Transverse colon (tissue), 4 donors: ENCODE data around the gene CHKA.

Source experiments
- CTCF ChIP-seq, 5 experiments: fragments of 200-600 bp in 3 of 5; fragments of 450-650 bp in 2 of 5; sonication (generic) in 3 of 5; IDR thresholded peaks; 1 replicate in 2 of 5; 2 replicates in 3 of 5; pipeline ENCODE4 v1.5.1; 2016 to 2017; ENCODE audit warnings: antibody characterized with exemption in 5 of 5, inconsistent platforms in 3 of 5, mild to moderate bottlenecking in 2 of 5, moderate library complexity in 1 of 5
- EP300 ChIP-seq: sonication (generic); formaldehyde crosslinking; IDR thresholded peaks from one replicate; pipeline ENCODE4 v1.6.1; 2017; ENCODE audit warnings: antibody characterized with exemption, low read depth
- POLR2A ChIP-seq: fragments of 450-650 bp; IDR thresholded peaks from one replicate; pipeline ENCODE4 v1.6.1; 2016; ENCODE audit warnings: antibody characterized with exemption, mild to moderate bottlenecking, moderate library complexity
- POLR2AphosphoS5 ChIP-seq, 3 donors: sonication (generic); formaldehyde crosslinking; IDR thresholded peaks; one replicate each; pipeline ENCODE4 v1.6.1; 2016; ENCODE audit warnings: antibody characterized with exemption in 3 of 3

GRCh38 chr11:68143310-68143689, 22.1 kb upstream of the CHKA start:
- TF ChIP-seq CTCF (IDR thresholded peaks at IDR 0.05) = no peak
- no peak for TF ChIP-seq POLR2A
- no peak for TF ChIP-seq EP300
- no peak for TF ChIP-seq POLR2AphosphoS5 (IDR thresholded peaks at IDR 0.05)
